NOMO-1 treated with DMSO at 0.1 percent for 48 hours (cell line): Measurements from ENCODE around the gene ZNF624.

Experiments
- DNase-seq: peaks from one replicate; lab custom pipeline; 2025; ENCODE audit not compliant: unreplicated experiment; lab: John Stamatoyannopoulos, UW

The ZNF624 gene

DNA sequence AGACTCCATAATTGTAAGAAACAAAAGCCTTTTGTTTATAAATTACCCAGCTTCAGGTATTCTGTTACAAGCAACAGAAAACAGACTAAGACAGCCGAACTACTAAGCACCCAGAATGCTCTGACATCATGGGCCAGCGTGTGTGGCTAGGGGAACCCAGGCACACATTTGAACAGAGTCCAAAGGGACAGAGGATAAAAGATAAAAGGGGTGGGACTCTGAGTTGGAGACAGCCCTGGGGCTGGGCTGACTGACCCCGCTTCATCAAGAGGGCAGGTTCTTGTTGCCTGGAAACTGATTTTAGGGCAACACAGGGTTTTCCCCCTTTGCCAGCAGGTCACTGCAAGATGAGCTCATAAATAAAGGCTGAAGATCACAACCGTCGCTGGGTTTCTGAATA is 54.1 kb downstream of the ZNF624 start:
- no peak for DNase-seq

DNA sequence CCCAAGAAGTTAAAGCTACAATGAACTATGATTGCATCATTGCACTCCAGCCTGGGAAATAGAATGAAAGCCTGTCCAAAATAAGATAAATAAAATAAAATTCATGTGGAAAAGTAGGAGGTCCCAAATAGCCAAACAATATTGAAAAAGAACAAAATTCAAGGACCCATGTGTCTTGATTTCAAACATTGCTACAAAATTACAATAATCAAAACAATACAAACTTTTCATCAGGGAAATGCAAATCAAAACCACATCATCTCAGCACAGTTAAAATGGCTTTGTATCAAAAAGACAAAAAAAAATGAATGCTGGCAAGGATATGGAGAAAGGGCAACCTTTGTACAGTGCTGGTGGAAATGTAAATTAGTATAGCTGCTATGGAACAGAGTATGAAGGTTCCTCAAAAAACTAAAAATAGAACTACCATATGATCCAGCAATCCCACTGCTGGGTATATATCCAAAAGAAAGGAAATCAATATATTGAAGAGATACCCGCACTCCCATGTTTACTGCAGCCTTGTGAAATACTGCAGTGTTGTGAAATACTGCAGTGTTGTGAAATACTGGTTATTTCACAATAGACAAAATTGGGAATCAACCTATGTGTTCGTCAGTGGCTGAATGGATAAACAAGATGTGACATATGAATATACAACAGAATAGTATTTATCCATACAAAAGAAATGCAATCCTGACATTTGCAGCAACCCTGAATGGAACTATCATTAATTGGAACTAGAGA is 60.1 kb downstream of the ZNF624 start:
- DNase-seq: peak; percentile 6

- DNase-seq: peak; percentile 88
These were observed 64.3 kb downstream of the ZNF624 start for GRCh38 chr17:16589097-16589969.

GRCh38 chr17:16585796-16586195 is 67.9 kb downstream of the ZNF624 start:
- DNase-seq: no peak

DNA sequence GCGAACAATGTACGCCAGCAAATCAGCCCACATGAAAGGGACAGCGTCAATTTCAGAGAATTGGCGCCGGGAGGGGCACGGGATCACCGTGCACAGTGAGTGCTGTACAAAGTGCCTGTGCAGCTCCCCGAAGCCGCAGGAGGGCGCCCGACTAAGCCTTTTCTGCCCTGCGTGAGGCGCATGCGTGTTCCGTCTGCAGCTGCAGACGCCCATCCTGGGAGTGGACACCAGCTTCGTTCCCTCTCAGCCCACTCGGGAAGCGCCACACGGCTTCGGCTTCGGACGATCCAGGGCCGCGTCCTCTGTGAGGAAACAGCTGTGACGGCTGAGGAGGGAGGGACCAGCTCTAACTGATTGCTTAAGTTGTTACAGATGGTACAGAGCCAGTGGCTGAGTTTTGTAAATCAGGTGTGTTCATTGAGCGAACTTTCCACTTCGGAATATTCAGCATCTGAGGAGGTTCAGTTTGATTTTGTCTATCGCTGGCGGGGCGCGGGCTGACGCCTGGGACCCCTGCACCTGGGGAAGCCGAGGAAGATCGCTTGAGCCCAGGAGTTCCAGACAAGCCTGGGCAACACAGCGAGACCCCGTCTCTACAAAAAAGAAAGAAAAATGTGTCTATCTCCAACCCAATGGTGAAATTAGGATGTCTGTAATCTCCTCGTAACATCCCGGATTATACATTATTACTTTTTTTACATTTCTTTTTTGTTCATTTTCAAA is 69.2 kb downstream of the ZNF624 start:
- DNase-seq: peak; percentile 78

DNA sequence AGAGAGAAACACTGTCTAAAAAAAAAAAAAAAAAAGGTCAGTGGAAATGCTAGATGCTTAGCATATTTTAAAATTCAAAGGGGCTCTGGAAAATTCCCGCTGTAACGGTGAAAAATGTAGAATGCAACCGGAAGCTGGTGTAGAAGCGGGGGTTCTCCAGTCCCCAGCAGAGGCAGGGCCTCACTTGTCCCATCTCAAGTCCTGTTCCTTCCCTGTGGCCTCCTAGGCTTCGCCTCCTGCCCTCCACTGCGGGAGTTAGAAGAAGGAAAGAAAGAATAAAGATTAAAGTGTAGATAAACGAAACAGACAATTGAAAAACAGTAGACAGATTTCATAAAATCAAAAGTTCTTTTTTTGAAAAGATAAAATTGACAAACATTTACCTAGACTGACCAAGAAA is 69.9 kb downstream of the ZNF624 start:
- DNase-seq: no peak

GRCh38 chr17:16573466-16573865 is 80.2 kb downstream of the ZNF624 start:
- DNase-seq: no peak
